Measurements from ENCODE around the gene CRYGS. TPM values are rescaled to one million over a fixed set of nuclear protein-coding genes. Genes with fewer than 3 reads are reported as not detected.

CRYGS gene
- polyA plus RNA-seq, 1 of the 3 experiments (the other 2 are of a cell fraction), result 2.1 TPM

DNA sequence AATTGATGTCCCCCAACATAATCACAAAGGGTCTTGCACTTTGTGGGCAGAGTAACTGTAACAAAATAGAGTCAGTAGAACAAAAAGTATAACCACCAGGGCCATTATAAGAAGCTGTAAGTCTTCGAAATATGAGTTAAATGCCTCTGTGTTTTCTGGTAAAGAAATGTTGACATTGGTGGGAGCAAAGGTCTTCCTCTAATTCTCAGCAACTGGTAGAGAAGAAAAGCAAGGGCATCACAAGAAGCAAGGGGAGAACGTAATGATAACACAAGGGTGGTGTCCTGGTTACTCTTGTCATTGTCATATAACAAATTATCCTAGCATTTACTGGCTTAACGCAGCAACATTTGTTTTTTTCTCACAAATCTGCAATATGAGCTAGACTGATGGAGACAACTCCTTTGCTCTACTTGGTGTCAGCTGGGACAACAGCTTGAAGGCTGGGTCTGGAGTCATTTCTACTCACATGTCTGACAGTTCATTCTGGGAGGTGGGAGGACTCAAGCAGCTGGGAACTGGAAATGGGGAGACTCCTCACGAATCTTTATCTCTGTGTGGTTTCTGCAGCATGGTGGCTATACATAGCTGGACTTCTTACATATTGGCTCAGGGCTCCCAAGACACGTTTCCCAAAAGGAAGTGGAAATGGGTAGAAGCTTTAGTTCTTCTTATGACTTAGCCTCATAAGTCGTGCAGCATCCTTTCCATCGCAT lies 46.6 kb upstream of the CRYGS start:
- H3K9ac ChIP-seq, result no peak overlapping the region
- 71% methylated on average over 7 of the region's 7 CpGs for WGBS (ENCODE audit: low lambda C conversion rate)
- H3F3A ChIP-seq (replicated peaks; ENCODE audit: insufficient read depth), result no peaks in the 10 kb centered on the region
- POLR2A ChIA-PET, result no interaction called here
- no peak overlapping the region for H3K4me2 ChIP-seq
- no peaks in the 10 kb centered on the region for H4K20me1 ChIP-seq (ENCODE audit: insufficient read depth)
- no peaks in the 10 kb centered on the region for H3K27me3 ChIP-seq (ENCODE audit: insufficient read depth)
- no peaks in the 10 kb centered on the region for H3K9me3 ChIP-seq
- H3K4me3 ChIP-seq (ENCODE audit: low read depth in 2 of 2, low read length in 1 of 2), result no peak overlapping the region
- H3K36me3 ChIP-seq (replicated peaks in 1 of 2; ENCODE audit: control insufficient read depth in 1 of 2, insufficient read depth in 2 of 2, low read length in 1 of 2), result peaks cover 2 to 5% of the 10 kb centered on the region in 2 experiments
- no peaks in the 10 kb centered on the region for H3K79me2 ChIP-seq (ENCODE audit: insufficient read depth)
- TF ChIP-seq GABPA (IDR thresholded peaks at IDR 0.05; ENCODE audit: low read depth) (no peak), RAD21 (IDR thresholded peaks at IDR 0.05; ENCODE audit: low read length) (no peak), TAF1 (IDR thresholded peaks at IDR 0.05; ENCODE audit: borderline replicate concordance, low read depth, low read length) (no peak), POLR2AphosphoS5 (IDR thresholded peaks at IDR 0.05; ENCODE audit: low read depth, low read length) (no peak), EZH2phosphoT487 (IDR thresholded peaks at IDR 0.05; ENCODE audit: borderline replicate concordance, low read depth) (no peak), CHD2 (IDR thresholded peaks at IDR 0.05; ENCODE audit: low read length, partially characterized antibody) (no peak), RXRA (IDR thresholded peaks at IDR 0.05; ENCODE audit: borderline replicate concordance, low read depth) (no peak), RCOR1 (IDR thresholded peaks at IDR 0.05; ENCODE audit: low read length) (no peak), ELF1 (IDR thresholded peaks at IDR 0.05) (no peak)
- TF ChIP-seq, protein P1, sequence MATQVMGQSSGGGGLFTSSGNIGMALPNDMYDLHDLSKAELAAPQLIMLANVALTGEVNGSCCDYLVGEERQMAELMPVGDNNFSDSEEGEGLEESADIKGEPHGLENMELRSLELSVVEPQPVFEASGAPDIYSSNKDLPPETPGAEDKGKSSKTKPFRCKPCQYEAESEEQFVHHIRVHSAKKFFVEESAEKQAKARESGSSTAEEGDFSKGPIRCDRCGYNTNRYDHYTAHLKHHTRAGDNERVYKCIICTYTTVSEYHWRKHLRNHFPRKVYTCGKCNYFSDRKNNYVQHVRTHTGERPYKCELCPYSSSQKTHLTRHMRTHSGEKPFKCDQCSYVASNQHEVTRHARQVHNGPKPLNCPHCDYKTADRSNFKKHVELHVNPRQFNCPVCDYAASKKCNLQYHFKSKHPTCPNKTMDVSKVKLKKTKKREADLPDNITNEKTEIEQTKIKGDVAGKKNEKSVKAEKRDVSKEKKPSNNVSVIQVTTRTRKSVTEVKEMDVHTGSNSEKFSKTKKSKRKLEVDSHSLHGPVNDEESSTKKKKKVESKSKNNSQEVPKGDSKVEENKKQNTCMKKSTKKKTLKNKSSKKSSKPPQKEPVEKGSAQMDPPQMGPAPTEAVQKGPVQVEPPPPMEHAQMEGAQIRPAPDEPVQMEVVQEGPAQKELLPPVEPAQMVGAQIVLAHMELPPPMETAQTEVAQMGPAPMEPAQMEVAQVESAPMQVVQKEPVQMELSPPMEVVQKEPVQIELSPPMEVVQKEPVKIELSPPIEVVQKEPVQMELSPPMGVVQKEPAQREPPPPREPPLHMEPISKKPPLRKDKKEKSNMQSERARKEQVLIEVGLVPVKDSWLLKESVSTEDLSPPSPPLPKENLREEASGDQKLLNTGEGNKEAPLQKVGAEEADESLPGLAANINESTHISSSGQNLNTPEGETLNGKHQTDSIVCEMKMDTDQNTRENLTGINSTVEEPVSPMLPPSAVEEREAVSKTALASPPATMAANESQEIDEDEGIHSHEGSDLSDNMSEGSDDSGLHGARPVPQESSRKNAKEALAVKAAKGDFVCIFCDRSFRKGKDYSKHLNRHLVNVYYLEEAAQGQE (IDR thresholded peaks at IDR 0.05; ENCODE audit: low read depth, low read length), result no peak
- TF ChIP-seq, protein P2, sequence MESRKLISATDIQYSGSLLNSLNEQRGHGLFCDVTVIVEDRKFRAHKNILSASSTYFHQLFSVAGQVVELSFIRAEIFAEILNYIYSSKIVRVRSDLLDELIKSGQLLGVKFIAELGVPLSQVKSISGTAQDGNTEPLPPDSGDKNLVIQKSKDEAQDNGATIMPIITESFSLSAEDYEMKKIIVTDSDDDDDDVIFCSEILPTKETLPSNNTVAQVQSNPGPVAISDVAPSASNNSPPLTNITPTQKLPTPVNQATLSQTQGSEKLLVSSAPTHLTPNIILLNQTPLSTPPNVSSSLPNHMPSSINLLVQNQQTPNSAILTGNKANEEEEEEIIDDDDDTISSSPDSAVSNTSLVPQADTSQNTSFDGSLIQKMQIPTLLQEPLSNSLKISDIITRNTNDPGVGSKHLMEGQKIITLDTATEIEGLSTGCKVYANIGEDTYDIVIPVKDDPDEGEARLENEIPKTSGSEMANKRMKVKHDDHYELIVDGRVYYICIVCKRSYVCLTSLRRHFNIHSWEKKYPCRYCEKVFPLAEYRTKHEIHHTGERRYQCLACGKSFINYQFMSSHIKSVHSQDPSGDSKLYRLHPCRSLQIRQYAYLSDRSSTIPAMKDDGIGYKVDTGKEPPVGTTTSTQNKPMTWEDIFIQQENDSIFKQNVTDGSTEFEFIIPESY (IDR thresholded peaks at IDR 0.05; ENCODE audit: borderline replicate concordance, low read depth), result no peak
- no peaks in the 10 kb centered on the region for H3K4me1 ChIP-seq (ENCODE audit: control insufficient read depth in 1 of 2, insufficient read depth in 2 of 2, low read depth in 1 of 2, low read length in 1 of 2)
- CTCF ChIA-PET, result interaction anchor here (0.9 to 17.4 kb wide), 3 partner anchors 24 to 607 kb away, joined by 3 to 167 read pairs (median 3); partner anchors contain the start of gene AHSG
- no peak for DNase-seq
- no peak overlapping the region for H2AFZ ChIP-seq (ENCODE audit: low read depth)
- no peak overlapping the region for H3K27ac ChIP-seq (ENCODE audit: low read depth in 2 of 2, low read length in 1 of 2)
- no peaks in the 10 kb centered on the region for H3K9me2 ChIP-seq
